ENCODE measurements around the gene PAK5.

PAK5 gene

GRCh38 chr20:9572670-9573069 is 266.2 kb downstream of the PAK5 start:
- DNase-seq, result no peak

- DNase-seq, result no peak
These were observed 267.1 kb downstream of the PAK5 start for GRCh38 chr20:9571783-9572182.

GRCh38 chr20:9570612-9571011 is 268.3 kb downstream of the PAK5 start:
- DNase-seq, result no peak

- DNase-seq, result no peak
These were observed 271.9 kb downstream of the PAK5 start for GRCh38 chr20:9566977-9567376.

DNA sequence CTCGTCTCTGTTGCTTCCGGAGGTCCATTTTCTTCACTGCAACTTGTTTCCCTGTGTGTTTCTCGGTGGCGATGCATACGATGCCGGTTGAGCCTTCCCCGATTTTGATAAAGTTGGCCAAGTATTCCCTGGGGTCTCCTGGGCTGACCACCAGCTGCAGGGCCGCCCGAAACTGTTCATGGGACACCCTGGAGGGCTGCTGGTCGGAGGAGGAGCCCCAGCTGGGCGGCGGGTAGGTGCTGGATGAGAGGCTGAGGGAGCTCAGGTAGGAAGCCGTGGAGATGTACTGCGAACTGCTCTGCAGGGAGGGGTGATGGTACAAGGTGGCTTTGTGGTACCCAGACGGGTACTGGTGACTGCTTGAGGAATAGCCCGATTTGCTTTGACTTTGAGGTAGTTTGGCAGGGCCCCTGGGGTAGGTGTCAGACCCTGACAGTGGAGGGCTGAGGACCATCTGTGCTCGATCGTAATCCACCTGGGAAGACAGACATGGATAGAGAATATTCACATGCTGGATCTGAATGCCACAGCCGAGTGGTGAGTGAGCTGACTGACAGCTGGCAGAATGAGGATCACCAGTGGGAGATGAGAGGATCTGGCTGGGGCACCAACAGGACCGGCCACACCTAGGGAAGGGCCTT is 272.8 kb downstream of the PAK5 start:
- no peak for DNase-seq

DNA sequence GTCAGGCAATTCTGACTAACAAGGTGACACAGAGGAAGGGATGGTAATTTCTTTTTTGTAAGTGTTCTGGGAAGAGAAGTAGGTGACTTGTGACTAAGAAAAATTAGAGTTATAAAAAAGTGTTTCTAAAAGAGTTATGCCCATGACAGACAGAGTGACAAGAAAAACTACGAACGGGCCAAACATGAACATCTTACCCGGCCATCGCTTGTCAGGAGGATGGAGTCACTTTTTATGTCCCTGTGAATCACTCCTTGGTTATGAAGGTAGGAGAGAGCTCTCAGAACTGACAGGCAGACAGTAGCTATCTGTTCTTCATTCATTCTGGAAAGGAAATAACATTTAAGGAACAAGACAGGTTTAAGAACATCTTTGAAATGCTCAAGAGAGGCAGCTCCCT is 281.5 kb downstream of the PAK5 start:
- DNase-seq, result no peak

GRCh38 chr20:9555781-9556180 is 283.1 kb downstream of the PAK5 start:
- no peak for DNase-seq

- no peak for DNase-seq
These were observed 286.9 kb downstream of the PAK5 start for GRCh38 chr20:9551808-9552550.

- DNase-seq, result no peak
These were observed 288.0 kb downstream of the PAK5 start for GRCh38 chr20:9550871-9551270.

DNA sequence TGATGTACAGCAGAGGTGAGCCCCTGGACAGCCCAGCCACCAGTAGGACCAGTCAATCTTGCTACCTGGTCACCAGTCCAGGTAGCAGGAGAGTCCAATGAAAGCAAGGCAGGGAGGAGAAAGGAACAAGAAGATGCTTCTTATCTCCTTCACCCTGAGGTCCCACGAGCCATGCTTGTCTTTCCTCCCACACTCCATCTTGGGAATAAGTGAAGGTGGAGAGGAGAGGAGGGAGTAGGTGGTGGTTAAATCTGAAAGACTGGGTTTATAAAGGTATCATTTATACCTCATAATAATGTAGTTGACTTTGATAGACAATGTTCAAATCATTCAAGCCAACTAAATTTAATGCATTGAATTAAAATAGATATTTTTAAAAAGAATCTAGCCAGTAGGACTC is 288.6 kb downstream of the PAK5 start:
- no peak for DNase-seq

- no peak for DNase-seq
These were observed 295.7 kb downstream of the PAK5 start for GRCh38 chr20:9543214-9543613.

- no peak for DNase-seq
These were observed 303.4 kb downstream of the PAK5 start for GRCh38 chr20:9535449-9535848.

DNA sequence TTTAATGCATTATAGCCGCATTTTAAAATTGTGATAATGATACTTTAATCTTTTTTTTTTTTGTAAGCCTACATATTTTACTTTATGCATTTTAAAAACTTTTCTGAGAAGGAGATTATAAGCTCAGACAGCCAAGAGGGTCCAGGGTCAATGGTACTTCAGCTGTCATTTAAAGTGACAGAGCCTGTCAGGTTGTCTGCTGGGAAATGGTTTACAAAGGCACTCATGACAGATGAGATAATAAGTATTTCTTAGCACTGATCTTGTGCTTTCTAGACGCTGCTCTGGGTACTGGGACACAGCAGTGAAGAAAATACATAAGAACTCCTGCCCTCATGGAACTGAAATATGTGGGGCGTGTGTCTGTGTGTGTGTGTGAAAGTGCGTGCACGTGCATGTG is 304.9 kb downstream of the PAK5 start:
- no peak for DNase-seq

DNA sequence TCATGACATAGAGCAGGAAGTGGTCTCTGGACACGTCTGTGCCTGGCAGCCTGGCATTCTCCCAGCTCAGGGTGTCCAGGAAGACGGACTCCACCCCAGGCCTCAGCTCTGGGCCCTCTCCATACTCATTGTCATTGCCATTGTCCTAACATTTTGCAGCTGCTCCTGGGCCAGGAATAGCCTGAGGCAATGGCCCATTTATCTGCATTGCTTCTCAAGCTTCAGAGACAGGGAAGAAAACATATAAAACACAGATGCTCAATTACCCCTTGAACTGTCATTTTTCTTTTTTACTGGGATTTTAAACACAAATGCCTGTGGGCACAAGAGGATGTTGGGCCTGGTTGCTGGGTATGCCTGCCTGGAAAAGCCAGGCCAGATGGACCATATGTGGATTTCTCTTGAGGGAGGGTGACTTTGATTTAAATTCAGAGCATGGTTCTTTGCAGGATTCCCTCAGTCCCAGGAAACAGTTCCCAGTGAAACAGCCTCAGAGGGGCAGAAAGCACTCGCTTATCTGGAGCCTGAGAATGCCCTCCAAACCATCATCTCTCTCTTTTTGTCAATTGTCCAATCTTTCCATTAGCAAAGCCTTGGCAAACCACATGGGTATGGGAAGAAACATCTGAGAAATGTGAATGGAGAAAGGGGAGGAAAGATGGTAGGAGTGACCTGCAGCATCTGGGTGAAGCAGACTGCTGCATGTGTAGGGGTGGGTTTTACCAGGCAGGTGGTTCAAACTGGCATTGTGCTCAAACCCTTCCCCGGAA is 306.6 kb downstream of the PAK5 start:
- no peak for DNase-seq

DNA sequence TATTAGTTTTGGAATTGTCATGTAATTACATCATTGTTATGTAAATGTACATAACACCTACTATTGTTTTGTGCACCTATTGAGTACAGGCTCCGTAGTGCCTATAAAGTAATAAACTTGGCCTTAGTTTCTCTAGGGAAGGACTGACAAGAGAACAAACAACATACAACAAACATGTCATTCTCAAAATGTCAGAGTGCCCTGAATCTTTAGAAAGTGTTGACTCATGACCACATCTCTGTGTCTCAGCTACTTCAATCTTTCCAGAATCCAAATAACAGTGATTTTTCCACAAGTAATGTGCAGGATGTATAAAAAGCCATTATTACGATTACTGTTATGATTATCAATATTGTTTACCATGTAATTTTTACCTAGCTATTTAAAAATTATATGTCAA is 307.3 kb downstream of the PAK5 start:
- DNase-seq, result no peak

DNA sequence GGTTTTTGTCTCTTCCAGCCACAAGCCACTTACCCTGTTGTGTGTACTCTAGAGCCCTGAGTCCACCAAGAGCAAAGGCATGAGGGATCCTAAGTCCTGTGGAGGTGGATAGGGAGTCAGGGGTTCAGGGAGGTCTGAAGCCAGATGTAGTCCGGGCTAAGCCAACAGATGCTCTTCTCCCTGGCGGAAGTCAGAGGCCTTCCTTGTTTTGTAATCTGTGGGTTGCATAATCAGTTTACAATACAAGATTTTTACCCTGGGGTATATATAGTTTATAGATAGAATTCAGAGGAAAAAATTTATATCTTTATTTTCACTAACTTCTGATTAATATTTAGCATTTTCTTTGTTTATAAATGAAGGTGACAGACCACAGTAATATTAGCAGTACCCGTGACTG is 315.2 kb downstream of the PAK5 start:
- DNase-seq, result no peak

- no peak for DNase-seq
These were observed 318.8 kb downstream of the PAK5 start for GRCh38 chr20:9520086-9520485.

- DNase-seq, result no peak
These were observed 320.2 kb downstream of the PAK5 start for GRCh38 chr20:9518576-9519175.

DNA sequence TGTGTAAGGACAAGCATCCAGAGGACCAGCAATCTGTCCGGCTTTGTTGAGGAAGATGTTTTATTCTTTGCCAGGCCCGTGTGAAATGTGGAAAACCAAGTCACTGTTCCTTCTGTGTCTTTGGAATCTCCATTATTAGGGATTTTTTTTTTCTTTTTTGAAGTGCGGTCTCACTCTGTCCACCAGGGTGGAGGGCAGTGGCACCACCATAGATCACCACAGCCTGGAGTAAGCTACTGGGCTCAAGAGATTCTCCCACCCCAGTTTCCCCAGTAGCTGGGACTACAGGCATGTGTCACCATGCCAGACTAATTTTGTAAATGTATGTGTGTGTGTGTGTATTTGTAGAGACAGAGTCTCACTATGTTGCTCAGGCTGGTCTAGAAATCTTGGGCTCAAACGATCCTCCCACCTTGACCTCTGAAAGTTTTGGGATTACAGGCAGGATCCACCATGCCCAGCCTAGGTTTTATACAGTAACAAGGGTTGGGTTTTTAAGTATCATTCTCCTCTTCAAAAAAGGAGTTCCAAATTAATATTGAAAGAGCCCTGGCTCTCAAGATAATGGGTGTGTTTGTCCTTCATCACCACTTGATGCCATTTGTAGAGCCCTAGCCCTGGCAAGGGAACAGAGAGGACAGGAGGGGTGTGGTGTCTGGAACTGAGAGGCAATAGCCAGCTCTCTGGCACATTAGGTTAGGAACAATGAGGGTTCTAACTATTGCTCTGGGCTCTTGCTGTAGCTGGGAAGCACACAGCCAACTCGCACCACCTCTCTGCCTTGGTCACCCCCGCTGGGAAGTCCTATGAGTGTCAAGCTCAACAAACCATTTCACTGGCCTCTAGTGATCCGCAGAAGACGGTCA is 321.3 kb downstream of the PAK5 start:
- no peak for DNase-seq

- no peak for DNase-seq
These were observed 322.5 kb downstream of the PAK5 start for GRCh38 chr20:9516234-9516871.

DNA sequence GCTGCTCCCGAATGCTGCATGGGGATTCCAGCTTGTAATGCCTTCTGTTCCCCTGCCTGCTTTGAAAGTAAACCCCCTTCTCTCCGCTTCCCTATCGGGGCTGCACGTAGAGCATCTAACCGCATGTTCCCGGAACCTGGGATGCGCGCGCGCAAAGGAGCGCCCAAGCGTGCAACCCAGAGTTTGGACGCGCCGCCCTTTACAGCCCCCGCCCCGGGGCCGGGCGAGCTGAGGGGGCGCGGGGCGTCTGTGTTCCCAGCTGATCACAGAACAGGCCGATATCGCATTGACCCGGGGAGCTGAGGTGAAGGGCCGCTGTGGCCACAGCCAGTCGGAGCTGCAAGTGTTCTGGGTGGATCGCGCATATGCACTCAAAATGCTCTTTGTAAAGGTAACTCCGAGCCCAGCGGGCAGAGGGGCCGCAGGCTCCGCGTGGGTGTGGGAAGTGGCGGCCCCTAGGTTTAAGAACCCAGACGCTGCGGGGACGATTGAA is 323.1 kb downstream of the PAK5 start:
- peak; percentile 22 for DNase-seq

- DNase-seq, result no peak
These were observed 323.7 kb downstream of the PAK5 start for GRCh38 chr20:9515214-9515585.

All from NCI-H510A (cell line).